K562 (cell line): Measurements from ENCODE around the gene DMWD. TPM values are rescaled to one million over a fixed set of nuclear protein-coding genes. Genes with fewer than 3 reads are reported as not detected.

Source experiments
- ATAC-seq: fragments of 200-7000 bp; cut with Tn5 transposase; 3 replicates; pipeline ENCODE4 v1.9.1; 2020; ENCODE audit warnings: moderate library complexity
- BruUV-seq: library from RNA; stranded (reverse); fragments of 400-500 nt; replicated peaks from 2 replicates; lab custom pipeline; 2021; lab: Mats Ljungman, UMichigan
- CTCF ChIA-PET: fragments of 300-600 bp; formaldehyde crosslinking; extraction: SDS; loops from one replicate; lab custom pipeline; 2021; ENCODE audit warnings: low intra/inter-chr PET ratio; lab: Yijun Ruan, JAX
- POLR2A ChIA-PET: fragments of 300-600, 350-650 bp; sonication (Branson Sonifier 250); formaldehyde crosslinking; extraction: SDS; loops from one replicate; lab custom pipeline; 2021; ENCODE audit warnings: antibody characterized with exemption, inconsistent platforms; lab: Yijun Ruan, JAX
- DNase-seq, 4 experiments: peaks; one replicate each; pipeline versions ENCODE4 v3.0.0 to v3.0.0-alpha.2; 2011 to 2018; ENCODE audit warnings: low spot score in 3 of 4, mixed read lengths in 3 of 4; ENCODE audit errors: extremely low read depth in 1 of 4
- FAIRE-seq: peaks from 2 replicates; lab custom pipeline; 2011; peaks lifted over from hg19 to GRCh38; lab: Jason Lieb, UNC
- H2AFZ ChIP-seq: 2 replicates; pipeline ENCODE4 v1.6.0; 2011; ENCODE audit warnings: low read depth, low read length, control low read depth, inconsistent platforms
- H3K27ac ChIP-seq: fragments of 200-600 bp; 3 replicates; pipeline ENCODE4 v1.8.0; 2011; ENCODE audit warnings: low read depth, mild to moderate bottlenecking, control low read depth, inconsistent platforms, low read length, moderate library complexity, mixed read lengths; ENCODE audit errors: extremely low read depth
- H3K27me3 ChIP-seq, 2 experiments: fragments of 300-600 bp in 1 of 2; 2 replicates in 1 of 2; 3 replicates in 1 of 2; pipeline versions ENCODE4 v1.6.0 to v1.8.0; 2011; ENCODE audit warnings: inconsistent platforms in 2 of 2, low read length in 2 of 2, mild to moderate bottlenecking in 1 of 2, mixed read lengths in 1 of 2, moderate library complexity in 1 of 2; ENCODE audit not compliant: control insufficient read depth in 2 of 2, insufficient read depth in 2 of 2
- H3K36me3 ChIP-seq: fragments of 300-600 bp; 3 replicates; pipeline ENCODE4 v1.8.0; 2011; ENCODE audit warnings: mild to moderate bottlenecking, low read length, inconsistent platforms; ENCODE audit not compliant: control insufficient read depth, insufficient read depth
- H3K4me1 ChIP-seq, 2 experiments: fragments of 200-600 bp in 1 of 2; replicated peaks in 1 of 2; 2 replicates in 1 of 2; 3 replicates in 1 of 2; pipeline versions ENCODE4 v1.5.1 to v1.8.0; 2011; ENCODE audit warnings: inconsistent platforms in 2 of 2, low read length in 2 of 2, mild to moderate bottlenecking in 1 of 2, mixed read lengths in 1 of 2, moderate library complexity in 1 of 2; ENCODE audit not compliant: control insufficient read depth in 2 of 2, insufficient read depth in 2 of 2
- H3K4me2 ChIP-seq: 2 replicates; pipeline ENCODE4 v1.6.1; 2011; ENCODE audit warnings: low read length, control low read depth, inconsistent platforms, mixed read lengths; ENCODE audit not compliant: insufficient read depth
- H3K4me3 ChIP-seq: fragments of 200-600 bp; sonication (generic), shearing (Covaris generic); 2 replicates; pipeline ENCODE4 v1.5.1; 2016; ENCODE audit warnings: control low read depth, inconsistent platforms
- H3K79me2 ChIP-seq: fragments of 200-600 bp; 3 replicates; pipeline ENCODE4 v1.8.0; 2011; ENCODE audit warnings: low read length, inconsistent platforms; ENCODE audit not compliant: control insufficient read depth, insufficient read depth
- H3K9ac ChIP-seq, 2 experiments: 2 replicates each; pipeline versions ENCODE4 v1.6.0 to v1.6.1; 2011; ENCODE audit warnings: low read depth in 2 of 2, low read length in 2 of 2, control low read depth in 1 of 2, inconsistent platforms in 1 of 2, mild to moderate bottlenecking in 1 of 2, mixed read lengths in 1 of 2; ENCODE audit not compliant: insufficient read depth in 1 of 2
- H3K9me1 ChIP-seq: one replicate; pipeline ENCODE4 v1.6.0; 2011; ENCODE audit warnings: inconsistent platforms, mild to moderate bottlenecking, low read length, moderate library complexity; ENCODE audit not compliant: control insufficient read depth, insufficient read depth
- H3K9me3 ChIP-seq: replicated peaks from 2 replicates; pipeline ENCODE4 v1.5.1; 2011; ENCODE audit warnings: low read depth, low read length, inconsistent platforms; ENCODE audit not compliant: control insufficient read depth, insufficient read depth
- H4K20me1 ChIP-seq: replicated peaks from 2 replicates; pipeline ENCODE4 v1.6.1; 2011; ENCODE audit warnings: low read length, inconsistent platforms, mixed read lengths; ENCODE audit not compliant: control insufficient read depth, insufficient read depth
- ARID1B ChIP-seq: fragments of 450-650 bp; IDR thresholded peaks from 2 replicates; pipeline ENCODE4 v1.6.1; 2016; ENCODE audit warnings: antibody characterized with exemption, mild to moderate bottlenecking, inconsistent platforms
- CHD1 ChIP-seq: fragments of 200-600 bp; sonication (generic); IDR thresholded peaks from one replicate; pipeline ENCODE4 v1.6.1; 2012; ENCODE audit warnings: mild to moderate bottlenecking, moderate library complexity, low read length, inconsistent platforms
- HMG20A ChIP-seq: fragments of 450-650 bp; formaldehyde crosslinking; conservative IDR thresholded peaks from 2 replicates; pipeline ENCODE4 v1.4.0; 2020; ENCODE audit warnings: mild to moderate bottlenecking, mixed read lengths
- KDM5B ChIP-seq: fragments of 200-600 bp; sonication (generic); IDR thresholded peaks from 2 replicates; pipeline ENCODE4 v1.6.1; 2012; ENCODE audit warnings: low read depth, mild to moderate bottlenecking, moderate library complexity, low read length, control low read depth, inconsistent platforms; ENCODE audit not compliant: insufficient replicate concordance
- RUNX1 ChIP-seq: sonication (generic); IDR thresholded peaks from 2 replicates; pipeline ENCODE4 v1.6.1; 2016; ENCODE audit warnings: antibody characterized with exemption, low read depth
- ZNF175 ChIP-seq: fragments of 200-800 bp; sonication (Bioruptor generic); IDR thresholded peaks from 2 replicates; pipeline ENCODE4 v1.6.1; 2016; ENCODE audit warnings: low read depth, mild to moderate bottlenecking, missing genetic modification characterization, missing compliant biosample characterization
- WGBS: fragments of 100-300 bp; shearing (Covaris generic); methylation state at CpG from one replicate; pipeline ENCODE4 v1.1.6; 2016; ENCODE audit warnings: low coverage, mixed read lengths; ENCODE audit not compliant: insufficient coverage; ENCODE audit errors: missing lambda C conversion rate; 5-methylcytosine and 5-hydroxymethylcytosine counted together
- in situ Hi-C: fragments of 300-500 bp; cut with MboI; formaldehyde crosslinking; loops from 4 replicates; pipeline ENCODE4 v1.15.0; 2018; ENCODE audit warnings: inconsistent platforms, mixed read lengths
- intact Hi-C: fragments of 100-400 bp; cut with micrococcal nuclease; formaldehyde crosslinking; loops from 2 replicates; pipeline ENCODE4 v1.14.2; 2022
- polyA plus RNA-seq, 8 experiments: library from polyadenylated mRNA; depleted of rRNA in 4 of 8; stranded (reverse) in 5 of 8; unstranded in 3 of 8; fragments of >200 nt; fragmentation: Nextera tagmentation in 2 of 8; fragmentation: Illumina TruSeq in 1 of 8; extraction: Ambion mirVana in 2 of 8; extraction: Trizol in 1 of 8; gene quantifications; 2 replicates each; pipeline versions ENCODE4 v1.2.1 to v1.2.3, GENCODE V29; 2011 to 2014; ENCODE audit warnings: inconsistent platforms in 1 of 8, missing spikeins in 1 of 8
- total RNA-seq, 7 experiments: library from RNA; depleted of rRNA in 6 of 7; stranded (reverse); fragments of >200 nt in 6 of 7; fragmentation: Illumina TruSeq in 2 of 7; extraction: Trizol in 2 of 7; gene quantifications; 2 replicates each; pipeline versions ENCODE4 v1.2.1 to v1.2.3, GENCODE V29; 2011 to 2021; ENCODE audit warnings: low replicate concordance in 1 of 7

Gene DMWD
- total and polyA plus RNA-seq, 9 of the 15 experiments (the other 6 are each of a cell fraction or from before 2014, with no cell fraction given), result 4.7 to 54.6 (median 19.0) TPM

- ChIA-PET POLR2A (interaction anchor here (0.7 to 1.8 kb wide), 4 partner anchors 10 to 922 kb away, joined by 5 to 9 read pairs (median 8); partner anchors contain the start of gene DMPK), CTCF (no interaction called here)
- Histone ChIP-seq H3K9me3 (no peaks in the 10 kb centered on the region), H4K20me1 (peaks cover 3% of the 10 kb centered on the region), H3K9ac (peak overlapping the region; percentile 77 to 99), H2AFZ (peak overlapping the region; percentile 93; the same call in 1 of the 2 replicates), H3K4me3 (peak overlapping the region; percentile 95), H3K4me1 (peaks cover 19 to 27% of the 10 kb centered on the region in 2 experiments), H3K9me1 (peaks cover 4% of the 10 kb centered on the region), H3K4me2 (peak overlapping the region; percentile 86), H3K27ac (peak overlapping the region; percentile 83), H3K79me2 (peaks cover 19% of the 10 kb centered on the region), H3K27me3 (no peaks in the 10 kb centered on the region), H3K36me3 (peaks cover 38% of the 10 kb centered on the region; the same call in 2 of the 3 replicates)
- ATAC-seq (no peak), FAIRE-seq (no peak), DNase-seq (no peak)
- in situ Hi-C loops (no loop called here), intact Hi-C loops (no loop called here)
- TF ChIP-seq HMG20A (CRISPR knock-in tag), result no peak
- 0 out of 2 replicates have a peak, but pooled peaks have one; percentile 27 for TF ChIP-seq RUNX1
- TF ChIP-seq CHD1, result peak; percentile 45
- TF ChIP-seq ZNF175, result no peak
- no peak for TF ChIP-seq ARID1B
- peak; percentile 12 for TF ChIP-seq KDM5B
- WGBS, result 12% methylated on average over 16 of the region's 31 CpGs
- BruUV-seq, result TSS peak; percentile 59
These were observed 738 bp downstream of the DMWD start for GRCh38 chr19:45791744-45792469.
